Hematopoietic multipotent progenitor cell treated with erythropoietin and hydrocortisone succinate and interleukin-3 and kit ligand, for 17 days (in vitro differentiated cells): ENCODE data around the gene NMS.
A peak's percentile ranks its signal among the peaks of the same experiment; 100 is the strongest.
"Not testable (repeated sequence)": the region's sequence is repeated elsewhere in the genome, so short reads cannot be mapped to it uniquely, and the experiment has no call there.

Experiments used
- DNase-seq: peaks from one replicate; pipeline ENCODE4 v3.0.0-alpha.2; 2015; ENCODE audit warnings: low spot score

Gene NMS

GRCh38 chr2:100470182-100470581 is at the start of gene NMS:
TSS of gene NMS (plus strand) at chr2:100470482. CDS start at chr2:100470489, 7 bp downstream.
- DNase-seq = no peak

GRCh38 chr2:100422320-100423055 is 47.8 kb upstream of the NMS start:
- DNase-seq = no peak

DNA sequence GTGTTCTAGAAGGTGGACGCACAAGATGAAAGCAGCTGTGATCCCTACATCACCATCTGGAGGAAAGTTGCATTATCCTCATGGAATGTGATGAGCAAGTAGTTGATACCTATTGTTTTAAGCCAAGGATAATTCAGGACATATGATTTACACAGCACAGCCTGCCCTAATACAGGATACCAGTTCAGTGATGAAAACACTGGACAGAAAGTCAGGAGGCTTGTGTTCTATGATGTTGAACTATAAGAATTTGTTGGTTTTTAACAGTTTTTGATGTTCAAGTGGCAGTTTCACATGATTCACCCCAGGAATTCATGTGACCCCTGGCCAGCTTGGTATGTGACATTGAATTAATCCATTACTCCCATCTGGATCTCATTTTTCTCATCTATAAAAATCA is 46.7 kb upstream of the NMS start:
- DNase-seq = no peak

- no peak for DNase-seq
Measured at GRCh38 chr2:100424277-100424875, 45.9 kb upstream of the NMS start.

DNA sequence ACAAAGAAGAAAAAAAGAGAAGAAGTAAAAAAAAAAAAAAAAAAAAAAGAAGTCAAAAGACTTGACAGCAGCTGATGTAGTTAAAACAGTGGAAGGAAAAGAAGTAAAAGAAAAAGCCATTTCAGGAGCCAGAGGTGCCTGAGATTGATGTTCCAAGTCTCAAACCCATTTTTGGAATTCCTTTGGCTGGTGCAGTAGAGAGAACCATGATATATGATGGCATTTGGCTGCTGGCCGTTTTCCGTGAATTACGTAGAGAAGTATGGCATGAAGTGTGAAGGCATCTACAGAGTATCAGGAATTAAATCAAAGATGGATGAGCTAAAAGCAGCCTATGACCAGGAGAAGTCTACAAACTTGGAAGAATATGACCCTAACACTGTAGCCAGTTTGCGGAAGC is 45.2 kb upstream of the NMS start:
- no peak for DNase-seq

DNA sequence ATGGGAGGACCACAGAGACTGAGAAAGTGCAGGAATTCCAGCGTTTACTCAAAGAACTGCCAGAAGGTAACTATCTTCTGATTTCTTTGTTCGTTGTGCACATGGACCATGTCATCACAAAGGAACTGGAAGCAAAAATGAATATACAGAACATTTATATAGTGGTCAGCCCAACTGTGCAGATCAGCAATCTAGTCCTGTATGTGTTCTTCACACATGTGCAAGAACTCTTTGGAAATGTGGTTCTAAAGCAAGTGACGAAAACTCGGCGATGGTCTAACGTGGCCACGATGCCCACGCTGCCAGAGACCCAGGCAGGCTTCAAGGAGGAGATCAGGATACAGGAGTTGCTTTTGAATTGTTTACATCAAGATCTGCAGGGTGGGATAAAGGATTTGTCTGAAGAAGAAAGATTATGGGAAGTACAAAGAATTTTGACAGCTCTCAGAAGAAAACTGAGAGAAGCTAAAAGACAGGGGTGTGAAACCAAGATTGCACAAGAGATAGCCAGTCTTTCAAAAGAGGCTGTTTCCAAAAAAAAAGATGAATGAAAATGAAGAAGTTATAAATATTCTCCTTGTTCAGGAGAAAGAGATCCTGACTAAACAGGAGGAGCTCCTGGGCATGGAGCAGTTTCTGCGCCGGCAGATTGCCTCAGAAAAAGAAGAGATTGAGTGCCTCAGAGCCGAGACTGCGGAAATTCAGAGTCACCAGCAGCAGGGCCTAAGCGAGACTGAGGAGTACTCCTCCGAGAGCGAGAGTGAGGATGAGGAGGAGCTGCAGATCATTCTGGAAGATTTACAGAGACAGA is 44.5 kb upstream of the NMS start:
- no peak for DNase-seq

GRCh38 chr2:100426384-100426720 is 43.9 kb upstream of the NMS start:
- no peak for DNase-seq

- DNase-seq = no peak
Measured at GRCh38 chr2:100427111-100427510, 43.2 kb upstream of the NMS start.

DNA sequence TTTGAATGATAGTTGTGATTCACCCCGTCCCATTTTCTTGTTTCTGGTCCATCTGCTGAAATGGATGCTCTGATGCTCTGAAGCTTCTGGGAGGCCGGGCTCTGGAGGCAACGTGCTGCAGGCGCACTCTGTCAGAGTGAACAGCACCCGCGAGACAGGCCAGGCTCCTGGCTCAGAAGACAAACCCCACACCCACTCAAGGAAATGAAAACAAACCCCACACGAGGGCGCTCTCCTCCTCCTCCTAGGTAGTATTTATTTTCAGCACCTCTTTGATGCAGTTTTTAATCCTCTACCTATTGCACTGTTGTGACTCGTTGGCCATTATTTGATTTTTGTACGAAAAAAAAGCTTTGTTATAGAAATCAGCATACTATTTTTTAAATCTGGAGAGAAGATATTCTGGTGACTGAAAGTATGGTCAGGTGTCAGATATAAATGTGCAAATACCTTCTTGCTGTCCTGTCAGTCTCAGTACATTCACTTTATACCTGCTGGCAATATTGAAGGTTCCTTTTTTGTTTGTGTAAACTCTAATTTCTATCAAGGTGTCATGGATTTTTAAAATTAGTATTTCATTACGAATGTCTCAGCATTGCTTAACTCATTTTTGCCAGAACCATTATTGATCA is 42.5 kb upstream of the NMS start:
- peak; percentile 15 for DNase-seq

DNA sequence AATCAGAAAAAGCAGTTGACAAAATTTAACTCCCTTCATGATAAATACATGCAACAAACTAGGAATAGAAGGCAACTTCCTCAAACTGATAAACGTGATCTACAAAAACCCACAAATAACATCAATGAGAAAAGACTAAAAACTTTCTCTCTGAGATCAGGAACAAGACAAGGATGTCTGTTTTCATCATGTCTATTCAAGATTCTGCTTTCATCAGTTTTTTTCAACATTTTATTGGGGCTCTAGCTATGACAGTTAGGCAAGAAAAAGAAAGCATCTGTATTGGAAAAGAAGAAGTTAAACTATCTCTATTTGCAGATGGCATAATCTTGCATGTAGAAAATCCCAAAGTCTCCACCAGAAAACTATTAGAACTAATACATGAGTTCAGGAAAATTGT is 40.6 kb upstream of the NMS start:
- DNase-seq = no peak

- no peak for DNase-seq
Measured at GRCh38 chr2:100437751-100438150, 32.5 kb upstream of the NMS start.

DNA sequence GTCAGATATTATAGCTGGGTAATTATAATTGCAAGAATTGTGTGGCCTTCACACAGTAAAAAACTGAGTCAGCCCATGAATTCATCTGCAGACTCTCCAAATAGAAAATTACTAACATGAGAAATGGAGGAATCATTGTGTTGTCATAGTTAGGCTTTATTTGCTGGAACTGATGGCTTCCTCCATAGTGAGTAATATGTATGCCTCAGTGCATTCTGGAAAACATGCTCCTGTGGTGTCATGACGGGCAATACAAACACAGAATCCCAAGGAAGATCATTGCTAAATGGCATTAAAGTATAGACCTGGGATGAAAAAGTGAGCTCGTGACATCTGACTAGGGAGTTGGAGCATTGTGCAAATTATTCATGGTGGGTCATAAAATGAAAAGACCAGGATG is 23.6 kb upstream of the NMS start:
- no peak for DNase-seq

DNA sequence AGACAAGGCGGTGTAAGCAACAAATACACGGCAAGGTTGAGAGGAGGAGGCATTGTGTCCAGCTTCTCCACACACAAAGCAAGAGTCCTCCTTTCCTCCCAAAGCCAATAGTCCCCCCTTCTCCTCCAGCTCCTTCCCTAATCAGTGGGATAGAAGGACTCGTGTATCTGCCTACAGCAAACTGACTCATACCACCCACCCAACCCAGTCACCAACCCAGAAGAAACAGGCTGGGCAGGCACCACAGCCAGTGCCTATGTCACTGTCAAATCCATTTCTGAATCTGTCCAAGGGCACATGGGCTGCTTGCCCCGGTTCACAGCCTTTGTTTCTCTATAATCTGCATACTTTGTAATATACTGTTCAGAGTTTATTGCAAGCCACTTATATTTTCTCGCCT is 19.2 kb upstream of the NMS start:
- DNase-seq = no peak

- no peak for DNase-seq
Measured at GRCh38 chr2:100451734-100452133, 18.5 kb upstream of the NMS start.

DNA sequence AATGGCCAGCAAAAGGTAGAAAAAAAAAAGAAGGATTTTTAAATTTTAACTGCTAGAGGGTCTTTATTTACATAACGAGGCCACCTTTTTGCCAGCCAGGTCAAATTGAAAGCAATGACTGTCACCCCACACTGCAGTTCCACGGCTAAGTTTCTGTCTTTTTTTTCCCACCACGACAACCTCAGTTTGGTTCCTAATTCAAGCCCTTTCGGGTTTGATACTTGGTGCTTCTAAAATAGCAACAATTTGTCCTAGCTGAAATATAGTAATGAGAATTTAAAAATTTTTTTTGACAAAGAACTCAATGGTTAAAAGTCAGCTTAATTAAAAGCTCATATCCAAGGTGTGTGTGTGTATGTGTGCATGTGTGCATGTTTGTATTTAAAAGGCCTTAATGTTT is 16.4 kb upstream of the NMS start:
- DNase-seq = no peak

DNA sequence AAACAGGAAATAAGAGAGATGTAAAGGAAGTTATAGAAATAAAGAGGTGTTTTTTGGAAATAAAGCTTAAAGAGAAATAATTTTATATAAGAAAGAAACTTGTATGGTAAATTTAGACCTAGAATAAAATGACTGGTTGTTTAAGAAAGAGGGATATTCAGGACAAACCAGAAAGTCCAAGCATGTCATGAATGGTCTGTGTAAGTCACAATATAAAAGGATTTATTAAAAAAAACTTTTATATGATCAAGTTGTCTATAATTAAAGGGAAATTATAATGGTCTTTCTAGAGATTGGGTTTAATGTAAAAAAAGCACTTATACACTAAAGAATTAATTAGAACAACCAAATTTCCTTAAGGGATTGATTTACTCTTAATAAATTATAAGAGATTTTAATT is 13.9 kb upstream of the NMS start:
- DNase-seq = not testable (repeated sequence)

DNA sequence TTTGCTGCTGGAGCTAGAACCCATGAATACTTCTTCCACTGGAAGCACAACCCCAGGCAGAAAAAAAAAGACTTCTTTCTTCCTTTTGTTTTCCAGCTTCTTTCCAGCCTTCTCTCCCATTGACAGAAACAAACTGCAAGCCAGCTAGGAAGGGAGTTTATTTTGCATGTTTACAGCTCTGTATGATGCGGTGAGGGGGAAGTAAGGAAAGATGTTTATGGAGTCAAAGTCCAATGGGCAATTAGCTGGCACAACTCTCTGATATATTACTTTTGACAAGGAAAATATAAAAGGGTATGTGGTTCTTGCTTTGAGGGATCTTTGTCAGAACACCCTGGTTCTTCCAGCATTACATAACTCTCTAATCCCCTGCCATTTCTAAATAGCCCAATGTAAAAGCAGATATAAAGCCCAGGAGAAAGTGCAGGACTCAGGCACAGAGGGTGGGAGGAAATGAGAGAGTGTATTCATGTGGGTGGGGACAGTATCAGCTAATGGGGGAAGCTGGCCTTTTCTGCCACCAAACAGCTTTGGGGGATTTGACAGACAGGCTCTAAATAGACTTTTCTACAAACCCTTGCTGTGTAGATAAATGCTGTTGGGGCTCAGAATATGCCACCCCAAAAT is 9.3 kb upstream of the NMS start:
- DNase-seq = no peak

- DNase-seq = no peak
Measured at GRCh38 chr2:100470898-100471514, 724 bp downstream of the NMS start.

DNA sequence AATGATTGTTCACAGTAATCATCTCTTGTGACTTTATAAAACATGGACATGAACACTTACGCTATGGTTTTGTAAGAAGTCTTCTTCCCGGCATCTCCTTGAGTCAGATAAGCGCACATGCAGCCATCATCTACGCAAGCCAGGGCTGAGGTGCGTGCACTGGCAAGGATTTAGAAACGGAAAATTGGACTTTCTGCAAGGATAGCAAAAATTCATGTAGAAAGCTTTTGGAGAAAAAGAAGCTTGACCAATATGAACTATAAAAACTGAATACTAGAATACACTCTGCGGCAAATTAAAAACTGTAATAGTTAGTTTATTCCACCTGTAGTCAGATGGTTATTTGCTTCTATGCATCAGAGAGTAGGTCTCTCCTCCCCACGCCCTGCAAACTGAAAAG is 6.3 kb downstream of the NMS start:
- DNase-seq = no peak

- no peak for DNase-seq
Measured at GRCh38 chr2:100482741-100483140, 12.5 kb downstream of the NMS start.

GRCh38 chr2:100483895-100484294 is 13.6 kb downstream of the NMS start:
- no peak for DNase-seq

DNA sequence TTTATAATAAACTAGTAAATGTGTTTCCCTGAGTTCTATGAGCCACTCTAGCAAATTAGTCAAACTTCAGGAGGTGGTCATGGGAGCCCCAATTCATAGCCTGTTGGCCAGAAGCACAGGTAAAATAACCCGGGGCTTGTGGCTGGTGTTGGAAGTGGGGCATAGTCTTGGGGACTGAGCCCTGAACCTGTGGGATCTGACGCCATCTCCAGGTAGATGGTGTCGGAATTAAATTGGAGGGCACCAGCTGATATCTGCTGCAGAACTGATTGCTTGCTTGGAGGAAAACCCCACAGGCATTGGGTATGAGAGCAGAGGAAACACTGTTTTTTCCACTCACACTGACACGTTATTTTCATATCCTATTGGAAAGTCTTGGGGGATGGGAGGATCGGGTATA is 14.1 kb downstream of the NMS start:
- DNase-seq = no peak
